ENCODE results near the gene SNRPA1. TPM values are rescaled to one million over a fixed set of nuclear protein-coding genes. Genes with fewer than 3 reads are reported as not detected.

SNRPA1 gene
- total and polyA plus RNA-seq, 2 of the 13 experiments (the other 11 are each of a cell fraction or from before 2014, with no cell fraction given), result 41.2 to 108 TPM

DNA sequence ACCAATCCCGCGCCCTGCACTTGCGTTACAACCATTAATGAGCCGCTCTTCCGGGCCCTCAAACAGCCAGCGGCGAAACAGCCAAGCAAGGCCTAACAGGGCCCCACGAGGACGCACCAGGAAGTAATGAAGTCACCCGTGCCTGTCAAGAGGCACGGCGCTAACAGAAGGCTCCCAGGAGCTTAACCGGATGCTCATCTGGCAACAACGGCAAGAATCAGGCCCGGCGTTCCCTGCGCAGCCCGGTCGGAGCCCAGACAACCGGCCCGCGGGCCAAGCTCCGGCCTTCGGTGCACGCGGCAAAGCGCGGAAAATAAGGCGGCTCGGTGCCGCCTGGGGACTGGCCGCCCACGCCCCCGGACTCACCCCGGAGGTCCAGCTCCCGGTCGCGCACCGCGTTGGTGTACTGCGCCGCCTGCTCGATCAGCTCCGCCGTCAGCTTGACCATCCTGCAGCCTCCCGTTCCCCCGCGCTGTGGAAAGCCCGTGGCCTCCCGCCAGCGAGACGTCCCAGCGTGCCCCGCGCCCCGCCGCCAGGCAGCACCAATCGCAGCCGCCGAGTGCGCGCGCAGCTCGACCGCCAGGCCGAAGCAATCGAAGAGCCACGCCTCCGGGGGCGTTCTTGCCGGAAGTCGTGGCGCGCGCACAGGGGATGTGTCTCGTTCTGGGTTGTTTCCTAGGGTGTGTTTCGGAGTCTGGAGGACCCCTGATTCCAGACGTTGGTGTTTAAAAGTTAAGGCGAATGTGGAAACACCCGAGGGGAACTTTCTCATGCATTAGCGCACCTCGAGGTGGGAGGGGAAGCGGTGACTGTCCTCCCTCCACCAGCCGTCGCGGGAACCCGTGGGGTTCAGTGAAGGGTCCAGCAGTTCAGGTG lies at the start of gene SNRPA1 (continued):
- TF ChIP-seq HNF4G (IDR thresholded peaks at IDR 0.05; ENCODE audit: borderline replicate concordance, low read depth, low read length), result peak; percentile 22; the same call in 1 of the 2 replicates
- TF ChIP-seq HNF4G (CRISPR knock-in tag; IDR thresholded peaks at IDR 0.05; ENCODE audit: borderline replicate concordance, low read depth), result peak; percentile 57; the same call in 1 of the 2 replicates
- 0 out of 2 replicates have a peak, but pooled peaks have one; percentile 16 for TF ChIP-seq SIX4 (CRISPR knock-in tag; IDR thresholded peaks at IDR 0.05)
- TF ChIP-seq GTF3A (CRISPR knock-in tag; conservative IDR thresholded peaks at IDR 0.05), result peak; percentile 70; the same call in 1 of the 2 replicates
- TF ChIP-seq, protein P1, sequence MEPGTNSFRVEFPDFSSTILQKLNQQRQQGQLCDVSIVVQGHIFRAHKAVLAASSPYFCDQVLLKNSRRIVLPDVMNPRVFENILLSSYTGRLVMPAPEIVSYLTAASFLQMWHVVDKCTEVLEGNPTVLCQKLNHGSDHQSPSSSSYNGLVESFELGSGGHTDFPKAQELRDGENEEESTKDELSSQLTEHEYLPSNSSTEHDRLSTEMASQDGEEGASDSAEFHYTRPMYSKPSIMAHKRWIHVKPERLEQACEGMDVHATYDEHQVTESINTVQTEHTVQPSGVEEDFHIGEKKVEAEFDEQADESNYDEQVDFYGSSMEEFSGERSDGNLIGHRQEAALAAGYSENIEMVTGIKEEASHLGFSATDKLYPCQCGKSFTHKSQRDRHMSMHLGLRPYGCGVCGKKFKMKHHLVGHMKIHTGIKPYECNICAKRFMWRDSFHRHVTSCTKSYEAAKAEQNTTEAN (CRISPR knock-in tag; conservative IDR thresholded peaks at IDR 0.05), result 0 out of 2 replicates have a peak, but pooled peaks have one; percentile 41
- TF ChIP-seq SNAI1 (CRISPR knock-in tag; IDR thresholded peaks at IDR 0.05; ENCODE audit: borderline replicate concordance), result 0 out of 2 replicates have a peak, but pooled peaks have one; percentile 55
- TF ChIP-seq, protein P2, sequence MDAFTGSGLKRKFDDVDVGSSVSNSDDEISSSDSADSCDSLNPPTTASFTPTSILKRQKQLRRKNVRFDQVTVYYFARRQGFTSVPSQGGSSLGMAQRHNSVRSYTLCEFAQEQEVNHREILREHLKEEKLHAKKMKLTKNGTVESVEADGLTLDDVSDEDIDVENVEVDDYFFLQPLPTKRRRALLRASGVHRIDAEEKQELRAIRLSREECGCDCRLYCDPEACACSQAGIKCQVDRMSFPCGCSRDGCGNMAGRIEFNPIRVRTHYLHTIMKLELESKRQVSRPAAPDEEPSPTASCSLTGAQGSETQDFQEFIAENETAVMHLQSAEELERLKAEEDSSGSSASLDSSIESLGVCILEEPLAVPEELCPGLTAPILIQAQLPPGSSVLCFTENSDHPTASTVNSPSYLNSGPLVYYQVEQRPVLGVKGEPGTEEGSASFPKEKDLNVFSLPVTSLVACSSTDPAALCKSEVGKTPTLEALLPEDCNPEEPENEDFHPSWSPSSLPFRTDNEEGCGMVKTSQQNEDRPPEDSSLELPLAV (CRISPR knock-in tag; conservative IDR thresholded peaks at IDR 0.05; ENCODE audit: low read depth), result no peak
- TF ChIP-seq, protein P3, sequence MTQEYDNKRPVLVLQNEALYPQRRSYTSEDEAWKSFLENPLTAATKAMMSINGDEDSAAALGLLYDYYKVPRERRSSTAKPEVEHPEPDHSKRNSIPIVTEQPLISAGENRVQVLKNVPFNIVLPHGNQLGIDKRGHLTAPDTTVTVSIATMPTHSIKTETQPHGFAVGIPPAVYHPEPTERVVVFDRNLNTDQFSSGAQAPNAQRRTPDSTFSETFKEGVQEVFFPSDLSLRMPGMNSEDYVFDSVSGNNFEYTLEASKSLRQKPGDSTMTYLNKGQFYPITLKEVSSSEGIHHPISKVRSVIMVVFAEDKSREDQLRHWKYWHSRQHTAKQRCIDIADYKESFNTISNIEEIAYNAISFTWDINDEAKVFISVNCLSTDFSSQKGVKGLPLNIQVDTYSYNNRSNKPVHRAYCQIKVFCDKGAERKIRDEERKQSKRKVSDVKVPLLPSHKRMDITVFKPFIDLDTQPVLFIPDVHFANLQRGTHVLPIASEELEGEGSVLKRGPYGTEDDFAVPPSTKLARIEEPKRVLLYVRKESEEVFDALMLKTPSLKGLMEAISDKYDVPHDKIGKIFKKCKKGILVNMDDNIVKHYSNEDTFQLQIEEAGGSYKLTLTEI (CRISPR knock-in tag; conservative IDR thresholded peaks at IDR 0.05), result no peak
- no peak for TF ChIP-seq ZNF549 (CRISPR knock-in tag; IDR thresholded peaks at IDR 0.05)
- TF ChIP-seq ISL2 (CRISPR knock-in tag; IDR thresholded peaks at IDR 0.05), result peak; percentile 50
- no peak for TF ChIP-seq RAD51 (IDR thresholded peaks at IDR 0.05; ENCODE audit: borderline replicate concordance)
- TF ChIP-seq ZNF670 (CRISPR knock-in tag; IDR thresholded peaks at IDR 0.05; ENCODE audit: borderline replicate concordance), result peak; percentile 42; the same call in 1 of the 2 replicates
- TF ChIP-seq HNRNPH1 (optimal IDR thresholded peaks at IDR 0.05; ENCODE audit: low read depth, low read length), result no peak
- TF ChIP-seq, protein P4, sequence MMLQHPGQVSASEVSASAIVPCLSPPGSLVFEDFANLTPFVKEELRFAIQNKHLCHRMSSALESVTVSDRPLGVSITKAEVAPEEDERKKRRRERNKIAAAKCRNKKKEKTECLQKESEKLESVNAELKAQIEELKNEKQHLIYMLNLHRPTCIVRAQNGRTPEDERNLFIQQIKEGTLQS (CRISPR knock-in tag; IDR thresholded peaks at IDR 0.05), result 0 out of 2 replicates have a peak, but pooled peaks have one; percentile 6
- TF ChIP-seq, protein P5, sequence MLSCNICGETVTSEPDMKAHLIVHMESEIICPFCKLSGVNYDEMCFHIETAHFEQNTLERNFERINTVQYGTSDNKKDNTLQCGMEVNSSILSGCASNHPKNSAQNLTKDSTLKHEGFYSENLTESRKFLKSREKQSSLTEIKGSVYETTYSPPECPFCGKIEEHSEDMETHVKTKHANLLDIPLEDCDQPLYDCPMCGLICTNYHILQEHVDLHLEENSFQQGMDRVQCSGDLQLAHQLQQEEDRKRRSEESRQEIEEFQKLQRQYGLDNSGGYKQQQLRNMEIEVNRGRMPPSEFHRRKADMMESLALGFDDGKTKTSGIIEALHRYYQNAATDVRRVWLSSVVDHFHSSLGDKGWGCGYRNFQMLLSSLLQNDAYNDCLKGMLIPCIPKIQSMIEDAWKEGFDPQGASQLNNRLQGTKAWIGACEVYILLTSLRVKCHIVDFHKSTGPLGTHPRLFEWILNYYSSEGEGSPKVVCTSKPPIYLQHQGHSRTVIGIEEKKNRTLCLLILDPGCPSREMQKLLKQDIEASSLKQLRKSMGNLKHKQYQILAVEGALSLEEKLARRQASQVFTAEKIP (CRISPR knock-in tag; IDR thresholded peaks at IDR 0.05; ENCODE audit: borderline replicate concordance), result no peak
- TF ChIP-seq ZNF550 (CRISPR knock-in tag; IDR thresholded peaks at IDR 0.05; ENCODE audit: borderline replicate concordance), result 0 out of 2 replicates have a peak, but pooled peaks have one; percentile 18
- no peak; the same call in 1 of the 2 replicates for TF ChIP-seq ZNF564 (CRISPR knock-in tag; IDR thresholded peaks at IDR 0.05)
- no peak for TF ChIP-seq HDAC6 (IDR thresholded peaks at IDR 0.05; ENCODE audit: low read depth, low read length)

Data from HepG2 (cell line).